ENCODE results near the gene ZDHHC14.

Gene ZDHHC14

GRCh38 chr6:157726892-157727628 is 346.1 kb downstream of the ZDHHC14 start:
- FAIRE-seq = no peak
